Epithelial cell of proximal tubule (primary cell): ENCODE data around the gene CLIC2. TPM values are rescaled to one million over a fixed set of nuclear protein-coding genes. Genes with fewer than 3 reads are reported as not detected.
"Not testable (repeated sequence)": the region's sequence is repeated elsewhere in the genome, so short reads cannot be mapped to it uniquely, and the experiment has no call there.

Source experiments
- DNase-seq: peaks from one replicate; pipeline ENCODE4 v3.0.0-alpha.2; 2011; ENCODE audit warnings: low read depth
- H3K4me3 ChIP-seq: 2 replicates; pipeline ENCODE4 v1.5.1; 2011; ENCODE audit warnings: low read depth, mild to moderate bottlenecking, low read length
- total RNA-seq: library from RNA; depleted of rRNA; stranded (reverse); fragments of >200 nt; gene quantifications from 2 replicates; pipeline ENCODE4 v1.2.3, GENCODE V29; 2015
- TF ChIP-seq, protein P1 (sequence below): conservative IDR thresholded peaks from 2 replicates; pipeline ENCODE4 v1.5.1; 2012; ENCODE audit warnings: low read depth, mild to moderate bottlenecking, low read length

The CLIC2 gene
- total RNA-seq = not detected in 2 replicates

DNA sequence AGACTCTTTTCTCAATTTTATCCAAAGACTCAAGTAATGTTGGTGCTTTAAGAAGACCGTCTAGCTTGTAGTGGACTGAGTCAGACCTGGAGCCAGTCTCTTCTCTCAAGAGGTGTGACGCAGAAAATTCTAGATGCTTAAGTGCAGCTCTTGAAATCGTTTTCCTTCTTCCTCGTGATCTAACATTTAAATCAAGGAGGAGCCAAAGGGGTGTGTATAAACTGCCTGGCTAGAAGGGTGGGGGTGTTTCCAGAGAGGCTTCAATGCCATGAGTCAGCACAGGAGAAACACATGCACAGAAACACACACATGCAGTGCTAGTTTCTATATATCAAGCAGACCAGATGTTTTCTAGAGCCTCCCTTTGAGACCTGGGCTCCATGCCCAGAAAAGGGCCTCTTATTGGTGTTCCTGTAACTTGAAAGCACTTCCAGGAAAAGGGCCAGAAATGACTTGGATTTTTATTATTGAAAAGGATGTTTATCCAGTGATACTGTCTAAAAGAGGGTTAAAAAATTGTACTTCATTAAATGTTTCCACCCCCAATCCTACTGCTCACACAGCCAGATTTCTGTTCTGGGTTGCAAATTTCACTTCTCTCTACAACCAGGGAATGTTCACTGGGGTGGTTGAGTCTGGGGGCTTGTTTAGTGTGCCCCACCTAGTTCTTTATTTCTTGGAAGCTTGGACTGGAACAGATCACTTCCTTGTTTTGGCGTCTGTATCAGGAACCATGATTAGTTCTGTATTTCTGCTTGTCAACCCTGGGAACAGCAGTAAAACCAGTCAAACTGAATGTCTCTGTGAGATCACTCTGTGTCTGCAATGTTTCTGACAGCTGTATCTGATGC, at the start of gene CLIC2:
Gene CLIC2 (minus strand): TSS at position 129 of the 851 bp plus-strand sequence. CDS start 187 bp downstream, outside the sequence.
- TF ChIP-seq, protein P1, sequence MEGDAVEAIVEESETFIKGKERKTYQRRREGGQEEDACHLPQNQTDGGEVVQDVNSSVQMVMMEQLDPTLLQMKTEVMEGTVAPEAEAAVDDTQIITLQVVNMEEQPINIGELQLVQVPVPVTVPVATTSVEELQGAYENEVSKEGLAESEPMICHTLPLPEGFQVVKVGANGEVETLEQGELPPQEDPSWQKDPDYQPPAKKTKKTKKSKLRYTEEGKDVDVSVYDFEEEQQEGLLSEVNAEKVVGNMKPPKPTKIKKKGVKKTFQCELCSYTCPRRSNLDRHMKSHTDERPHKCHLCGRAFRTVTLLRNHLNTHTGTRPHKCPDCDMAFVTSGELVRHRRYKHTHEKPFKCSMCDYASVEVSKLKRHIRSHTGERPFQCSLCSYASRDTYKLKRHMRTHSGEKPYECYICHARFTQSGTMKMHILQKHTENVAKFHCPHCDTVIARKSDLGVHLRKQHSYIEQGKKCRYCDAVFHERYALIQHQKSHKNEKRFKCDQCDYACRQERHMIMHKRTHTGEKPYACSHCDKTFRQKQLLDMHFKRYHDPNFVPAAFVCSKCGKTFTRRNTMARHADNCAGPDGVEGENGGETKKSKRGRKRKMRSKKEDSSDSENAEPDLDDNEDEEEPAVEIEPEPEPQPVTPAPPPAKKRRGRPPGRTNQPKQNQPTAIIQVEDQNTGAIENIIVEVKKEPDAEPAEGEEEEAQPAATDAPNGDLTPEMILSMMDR = no peak
- no peak for DNase-seq
- H3K4me3 ChIP-seq = no peak within 1 kb of the TSS

DNA sequence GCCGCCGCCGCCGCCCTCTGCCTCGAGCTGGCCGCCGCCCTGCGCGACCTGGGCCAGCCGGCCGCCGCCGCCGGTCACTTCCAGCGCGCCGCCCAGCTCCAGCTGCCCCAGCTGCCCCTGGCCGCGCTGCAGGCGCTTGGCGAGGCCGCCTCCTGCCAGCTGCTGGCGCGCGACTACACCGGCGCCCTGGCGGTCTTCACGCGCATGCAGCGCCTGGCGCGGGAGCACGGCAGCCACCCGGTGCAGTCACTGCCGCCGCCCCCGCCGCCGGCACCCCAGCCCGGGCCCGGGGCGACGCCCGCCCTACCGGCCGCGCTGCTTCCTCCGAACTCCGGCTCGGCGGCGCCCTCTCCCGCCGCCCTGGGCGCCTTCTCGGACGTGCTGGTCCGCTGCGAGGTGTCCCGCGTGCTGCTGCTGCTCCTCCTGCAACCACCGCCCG, 48.1 kb upstream of the CLIC2 start:
- not testable (repeated sequence) for H3K4me3 ChIP-seq, DNase-seq

DNA sequence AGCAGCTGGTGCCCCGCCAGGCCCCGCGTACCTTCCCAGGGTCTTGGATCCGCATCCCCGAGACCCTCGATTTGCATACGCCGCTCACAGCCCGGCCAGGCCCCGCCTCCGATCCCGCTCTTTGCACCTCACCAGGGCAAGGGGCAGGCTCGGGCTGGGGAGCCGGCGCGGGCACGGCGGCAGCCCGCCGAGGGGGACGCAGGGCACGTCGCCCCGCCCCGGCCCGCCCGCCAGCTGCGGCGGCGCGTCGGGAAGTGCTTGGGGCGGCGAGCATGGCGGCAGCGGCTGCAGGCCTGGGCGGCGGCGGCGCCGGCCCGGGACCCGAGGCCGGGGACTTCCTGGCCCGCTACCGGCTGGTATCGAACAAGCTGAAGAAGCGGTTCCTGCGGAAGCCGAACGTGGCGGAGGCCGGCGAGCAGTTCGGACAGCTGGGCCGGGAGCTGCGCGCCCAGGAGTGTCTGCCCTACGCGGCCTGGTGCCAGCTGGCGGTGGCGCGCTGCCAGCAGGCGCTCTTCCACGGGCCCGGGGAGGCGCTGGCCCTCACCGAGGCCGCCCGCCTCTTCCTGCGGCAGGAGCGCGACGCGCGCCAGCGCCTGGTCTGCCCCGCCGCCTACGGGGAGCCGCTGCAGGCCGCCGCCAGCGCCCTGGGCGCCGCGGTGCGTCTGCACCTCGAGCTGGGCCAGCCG, 47.6 kb upstream of the CLIC2 start, which contains the start of gene F8A2:
Gene F8A2 (plus strand): TSS at position 253 of the 686 bp plus-strand sequence. CDS start 20 bp downstream, at position 273.
- not testable (repeated sequence) for DNase-seq, H3K4me3 ChIP-seq

DNA sequence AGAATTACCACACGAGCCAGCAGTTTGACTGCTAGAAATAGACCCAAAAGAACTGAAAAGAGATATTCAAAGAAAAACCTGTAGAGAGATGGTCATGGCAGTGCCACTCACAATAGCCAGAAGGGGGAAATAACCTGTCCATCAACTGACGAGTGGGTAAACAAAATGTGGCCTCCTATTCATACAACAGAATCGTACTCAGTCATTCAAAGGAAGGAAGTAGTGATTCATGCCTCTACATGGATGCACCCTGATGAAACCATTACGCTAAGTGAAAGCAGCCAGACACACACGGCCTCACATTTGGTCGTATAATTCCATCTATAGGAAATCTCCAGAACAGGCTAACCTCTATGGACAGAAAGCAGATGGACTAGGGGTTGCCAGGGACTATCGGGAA, 45.4 kb upstream of the CLIC2 start:
- not testable (repeated sequence) for DNase-seq, H3K4me3 ChIP-seq

DNA sequence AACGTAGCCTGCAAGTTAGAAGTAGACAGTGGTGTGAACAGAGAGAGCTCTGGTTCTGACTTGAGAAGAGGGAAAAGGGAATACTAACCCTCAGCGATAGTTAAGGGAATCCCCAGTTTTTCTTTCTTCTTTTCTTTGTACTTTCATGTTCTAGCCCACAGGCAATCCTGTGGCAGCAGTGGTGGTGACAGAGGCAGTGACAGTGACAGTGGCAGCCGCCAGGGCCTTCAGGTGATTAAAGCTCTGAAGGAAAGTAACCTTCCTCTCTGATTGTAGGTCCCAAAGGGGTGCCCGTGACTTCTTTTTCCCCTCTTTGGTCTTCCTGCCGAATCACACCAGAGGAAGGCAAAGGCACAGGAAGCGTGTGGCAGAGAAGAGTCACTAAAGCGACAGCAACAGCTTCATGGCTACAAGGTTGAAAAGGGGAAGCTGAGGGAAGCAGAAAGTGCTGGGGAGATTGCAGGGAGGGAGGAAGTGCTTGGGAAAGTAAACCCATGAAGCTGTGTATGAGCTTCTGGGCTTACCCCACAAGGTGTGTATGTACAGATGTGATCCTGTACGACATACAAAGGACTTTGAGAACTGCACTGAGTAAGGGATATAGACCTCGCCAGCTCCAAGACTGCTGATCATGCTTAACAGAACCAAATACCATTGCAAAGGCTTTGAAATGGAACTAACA, 39.5 kb upstream of the CLIC2 start:
- H3K4me3 ChIP-seq, DNase-seq: not testable (repeated sequence)

DNA sequence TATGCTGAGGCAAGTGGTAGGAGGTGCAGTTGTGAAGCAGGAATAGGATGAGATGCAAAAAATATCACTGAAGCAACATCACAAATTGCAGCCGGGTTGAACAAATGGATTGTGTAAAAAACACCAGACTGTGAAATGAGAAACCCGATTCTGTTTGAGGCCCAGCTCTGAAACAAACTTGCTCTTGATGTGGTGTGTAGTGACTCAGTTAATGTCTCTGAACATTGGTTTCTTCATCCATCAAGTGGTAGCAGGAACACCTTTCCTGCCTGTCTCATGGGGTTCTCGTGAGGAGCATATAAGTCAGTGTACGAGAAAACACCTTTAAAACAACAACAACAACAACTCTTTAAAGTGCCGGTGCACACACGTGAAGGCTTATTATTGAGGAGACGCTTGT, 29.3 kb upstream of the CLIC2 start:
- not testable (repeated sequence) for DNase-seq, H3K4me3 ChIP-seq

DNA sequence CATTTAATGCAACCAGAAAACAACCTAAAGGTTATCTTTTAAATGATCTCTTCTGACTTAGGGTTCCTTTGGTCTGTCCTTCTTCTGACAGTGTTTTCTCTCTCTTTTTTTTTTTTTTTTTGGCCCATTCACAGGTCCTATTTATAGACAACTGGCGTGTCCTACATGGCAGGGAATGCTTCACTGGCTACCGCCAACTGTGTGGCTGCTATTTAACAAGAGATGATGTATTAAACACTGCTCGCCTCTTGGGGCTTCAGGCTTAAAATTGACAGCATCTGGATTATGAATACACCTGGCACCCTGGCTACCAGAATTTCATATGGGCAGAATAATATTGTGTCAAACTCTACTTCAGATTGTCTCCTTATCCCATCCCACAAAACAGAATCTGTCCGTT, 15.0 kb upstream of the CLIC2 start:
- not testable (repeated sequence) for DNase-seq, H3K4me3 ChIP-seq

DNA sequence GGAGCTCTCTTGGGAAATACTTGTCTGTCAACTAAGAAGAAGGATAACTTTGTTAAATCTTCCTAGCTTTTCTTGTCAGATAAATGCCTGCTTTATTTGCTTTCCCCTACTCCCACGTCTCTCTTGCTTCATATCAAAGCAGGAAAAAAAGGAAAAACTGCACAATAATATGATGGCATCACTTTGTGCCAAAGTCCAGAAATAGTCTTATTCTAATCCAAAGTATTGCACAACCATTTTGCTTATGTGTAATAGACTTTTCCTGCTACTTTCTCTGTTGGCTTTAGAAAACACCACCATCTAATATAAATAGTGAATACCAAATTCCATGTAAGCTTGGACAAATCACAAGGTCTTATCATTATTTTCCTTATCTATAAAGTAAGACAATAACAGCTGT, 11.3 kb upstream of the CLIC2 start:
- DNase-seq, H3K4me3 ChIP-seq: not testable (repeated sequence)

DNA sequence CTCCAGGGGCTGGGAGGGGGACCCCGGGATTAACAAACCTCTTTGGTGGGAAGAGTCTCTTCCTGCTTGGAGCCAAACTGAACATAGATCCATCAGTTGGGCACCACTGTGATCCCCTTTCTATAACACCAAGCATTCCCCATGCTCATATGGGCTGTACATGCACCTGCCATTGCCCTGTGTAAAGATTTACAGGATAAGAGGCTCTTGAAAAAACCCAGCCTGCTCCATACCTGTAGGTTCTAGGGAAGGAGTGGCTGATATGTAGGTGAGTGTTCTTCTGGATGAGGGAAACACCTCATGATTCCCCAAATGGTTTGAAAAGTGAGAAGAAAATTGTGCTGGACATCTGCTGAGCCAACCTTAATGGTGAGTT, 911 bp upstream of the CLIC2 start:
- not testable (repeated sequence) for DNase-seq

DNA sequence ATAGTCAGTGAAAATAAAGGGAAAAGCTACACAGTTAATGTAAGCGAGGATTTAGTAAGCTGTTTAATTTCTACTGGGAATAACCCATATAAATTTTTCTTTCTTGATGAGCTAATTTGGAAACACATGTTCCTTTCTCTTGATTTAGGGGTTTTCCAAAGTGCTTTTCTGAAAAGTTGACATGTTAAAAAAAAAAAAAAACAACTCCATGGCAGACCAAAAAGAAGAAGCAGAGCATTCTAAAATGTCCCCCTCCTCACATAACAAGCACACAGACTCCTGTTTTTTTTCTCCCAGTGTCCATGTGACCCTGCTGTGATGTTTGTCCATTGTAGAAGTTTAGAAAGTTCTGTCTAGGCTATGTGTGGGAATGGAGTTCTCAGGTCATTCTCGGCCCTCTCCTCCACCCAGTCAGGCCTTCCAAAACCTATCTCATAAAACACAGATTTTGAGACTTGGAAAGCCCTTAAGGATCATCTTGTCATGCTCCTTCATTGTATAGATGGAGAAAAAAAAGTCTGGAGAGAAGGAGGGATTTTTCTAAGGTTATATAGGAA, 792 bp downstream of the CLIC2 start:
- TF ChIP-seq, protein P1 = no peak
- H3K4me3 ChIP-seq = no peak overlapping the region
- DNase-seq = no peak

More for the DNA sequence above, 911 bp upstream of the CLIC2 start:
- H3K4me3 ChIP-seq = not testable (repeated sequence)

DNA sequence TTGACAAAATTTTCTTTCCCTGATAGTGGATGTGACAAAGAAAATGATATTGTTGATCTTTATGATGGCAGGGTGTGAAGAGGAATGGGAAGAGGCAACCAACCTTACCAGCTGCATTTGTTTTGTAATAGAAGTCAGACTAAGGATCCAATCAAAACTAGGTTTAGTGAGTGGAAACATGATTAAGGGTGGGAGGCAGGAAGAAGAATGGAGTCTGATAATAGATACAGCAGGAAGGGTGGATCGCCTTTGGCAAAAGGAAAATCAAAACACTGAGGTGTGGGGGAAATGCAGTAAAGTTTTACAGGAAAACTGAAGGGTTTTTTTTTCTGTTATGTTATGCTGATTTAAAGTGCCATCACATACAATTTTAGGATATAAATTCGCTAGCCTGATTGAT, 3.4 kb downstream of the CLIC2 start:
- DNase-seq = no peak
- TF ChIP-seq, protein P1 = no peak
- no peak overlapping the region for H3K4me3 ChIP-seq
